Cardiac muscle cell (in vitro differentiated cells and primary cell): ENCODE data around the gene RHOT2. TPM values are rescaled to one million over a fixed set of nuclear protein-coding genes. Genes with fewer than 3 reads are reported as not detected.

Experiments used
- polyA plus RNA-seq: library from polyadenylated mRNA; unstranded; fragments of >200 nt; fragmentation: Nextera tagmentation; extraction: Ambion mirVana; gene quantifications from 2 replicates; pipeline ENCODE4 v1.2.1, GENCODE V29; 2016
- total RNA-seq: library from RNA; depleted of rRNA; stranded (reverse); fragments of >200 nt; gene quantifications from 2 replicates; pipeline ENCODE4 v1.2.3, GENCODE V29; 2016

Gene RHOT2
- total and polyA plus RNA-seq, 2 experiments from 2014 or later, result 294 to 305 TPM

Other genes starting within 250 kb of the RHOT2 start
- gene RAB11FIP3, start 242.5 kb upstream of the RHOT2 start, total RNA-seq, result 61.8 and 77.1 TPM in 2 replicates
- 55.3 TPM in 2 replicates for gene RAB11FIP3, start 242.5 kb upstream of the RHOT2 start, polyA plus RNA-seq
- 58.2 and 63.3 TPM in 2 replicates for gene CAPN15, start 140.4 kb upstream of the RHOT2 start, total RNA-seq
- gene CAPN15, start 140.4 kb upstream of the RHOT2 start, polyA plus RNA-seq, result 19.0 and 38.1 TPM in 2 replicates
- 0.14 and 0.66 TPM in 2 replicates for gene PRR35, start 107.7 kb upstream of the RHOT2 start, total RNA-seq
- 0.40 TPM in 1 of 2 replicates, not detected in the other for gene PRR35, start 107.7 kb upstream of the RHOT2 start, polyA plus RNA-seq
- gene NHLRC4, start 101.1 kb upstream of the RHOT2 start, total RNA-seq, result 3.6 and 3.9 TPM in 2 replicates
- 2.2 and 2.6 TPM in 2 replicates for gene NHLRC4, start 101.1 kb upstream of the RHOT2 start, polyA plus RNA-seq
- 124 and 126 TPM in 2 replicates for gene PIGQ, start 98.2 kb upstream of the RHOT2 start, total RNA-seq
- gene PIGQ, start 98.2 kb upstream of the RHOT2 start, polyA plus RNA-seq, result 89.2 and 110 TPM in 2 replicates
- gene RAB40C, start 78.1 kb upstream of the RHOT2 start, total RNA-seq, result 40.7 and 45.9 TPM in 2 replicates
- 30.8 and 36.9 TPM in 2 replicates for gene RAB40C, start 78.1 kb upstream of the RHOT2 start, polyA plus RNA-seq
- 85.8 and 125 TPM in 2 replicates for gene WFIKKN1, start 37.1 kb upstream of the RHOT2 start, total RNA-seq
- gene WFIKKN1, start 37.1 kb upstream of the RHOT2 start, polyA plus RNA-seq, result 79.6 and 105 TPM in 2 replicates
- gene METTL26, start 31.8 kb upstream of the RHOT2 start, total RNA-seq, result 196 and 201 TPM in 2 replicates
- gene METTL26, start 31.8 kb upstream of the RHOT2 start, polyA plus RNA-seq, result 153 and 181 TPM in 2 replicates
- 123 and 144 TPM in 2 replicates for gene MCRIP2, start 26.3 kb upstream of the RHOT2 start, total RNA-seq
- gene MCRIP2, start 26.3 kb upstream of the RHOT2 start, polyA plus RNA-seq, result 131 and 146 TPM in 2 replicates
- 25.6 and 26.5 TPM in 2 replicates for gene WDR90, start 18.8 kb upstream of the RHOT2 start, total RNA-seq
- 28.1 and 32.3 TPM in 2 replicates for gene WDR90, start 18.8 kb upstream of the RHOT2 start, polyA plus RNA-seq
- 3.6 and 12.9 TPM in 2 replicates for gene RHBDL1, start 7.5 kb downstream of the RHOT2 start, total RNA-seq
- gene RHBDL1, start 7.5 kb downstream of the RHOT2 start, polyA plus RNA-seq, result 2.6 and 4.7 TPM in 2 replicates
- gene STUB1, start 12.3 kb downstream of the RHOT2 start, total RNA-seq, result 176 and 207 TPM in 2 replicates
- gene STUB1, start 12.3 kb downstream of the RHOT2 start, polyA plus RNA-seq, result 219 and 269 TPM in 2 replicates
- gene JMJD8, start 16.2 kb downstream of the RHOT2 start, total RNA-seq, result 105 and 134 TPM in 2 replicates
- gene JMJD8, start 16.2 kb downstream of the RHOT2 start, polyA plus RNA-seq, result 107 and 118 TPM in 2 replicates
- 17.6 and 23.3 TPM in 2 replicates for gene WDR24, start 22.3 kb downstream of the RHOT2 start, total RNA-seq
- 22.8 and 31.0 TPM in 2 replicates for gene WDR24, start 22.3 kb downstream of the RHOT2 start, polyA plus RNA-seq
- gene FBXL16, start 37.7 kb downstream of the RHOT2 start, total RNA-seq, result 0.12 and 0.74 TPM in 2 replicates
- gene FBXL16, start 37.7 kb downstream of the RHOT2 start, polyA plus RNA-seq, result 0.59 and 1.4 TPM in 2 replicates
- 93.9 and 186 TPM in 2 replicates for gene METRN, start 47.0 kb downstream of the RHOT2 start, total RNA-seq
- 299 and 330 TPM in 2 replicates for gene METRN, start 47.0 kb downstream of the RHOT2 start, polyA plus RNA-seq
- gene ANTKMT, start 53.0 kb downstream of the RHOT2 start, total RNA-seq, result 55.1 and 62.5 TPM in 2 replicates
- gene ANTKMT, start 53.0 kb downstream of the RHOT2 start, polyA plus RNA-seq, result 72.4 and 82.6 TPM in 2 replicates
- 9.7 and 16.5 TPM in 2 replicates for gene CCDC78, start 58.3 kb downstream of the RHOT2 start, total RNA-seq
- 3.6 and 4.2 TPM in 2 replicates for gene CCDC78, start 58.3 kb downstream of the RHOT2 start, polyA plus RNA-seq
- gene HAGHL, start 59.0 kb downstream of the RHOT2 start, total RNA-seq, result 31.6 and 47.5 TPM in 2 replicates
- 27.7 and 37.0 TPM in 2 replicates for gene HAGHL, start 59.0 kb downstream of the RHOT2 start, polyA plus RNA-seq
- 46.2 and 67.7 TPM in 2 replicates for gene CIAO3, start 72.9 kb downstream of the RHOT2 start, total RNA-seq
- gene CIAO3, start 72.9 kb downstream of the RHOT2 start, polyA plus RNA-seq, result 43.3 and 72.2 TPM in 2 replicates
- 0.32 and 4.5 TPM in 2 replicates for gene MSLN, start 92.6 kb downstream of the RHOT2 start, total RNA-seq
- gene MSLN, start 92.6 kb downstream of the RHOT2 start, polyA plus RNA-seq, result not detected in 2 replicates
- 32.2 and 36.1 TPM in 2 replicates for gene RPUSD1, start 120.2 kb downstream of the RHOT2 start, total RNA-seq
- 27.0 and 34.3 TPM in 2 replicates for gene RPUSD1, start 120.2 kb downstream of the RHOT2 start, polyA plus RNA-seq
- gene CHTF18, start 120.5 kb downstream of the RHOT2 start, total RNA-seq, result 57.4 and 107 TPM in 2 replicates
- gene CHTF18, start 120.5 kb downstream of the RHOT2 start, polyA plus RNA-seq, result 43.6 and 58.5 TPM in 2 replicates
- gene GNG13, start 132.6 kb downstream of the RHOT2 start, total RNA-seq, result not detected in 2 replicates
- 0.79 TPM in 1 of 2 replicates, not detected in the other for gene GNG13, start 132.6 kb downstream of the RHOT2 start, polyA plus RNA-seq